Stromal cell of bone marrow (primary cell): ENCODE results near the gene GJC1.
A peak's percentile ranks its signal among the peaks of the same experiment; 100 is the strongest.

Experiments
- DNase-seq: peaks from one replicate; pipeline ENCODE4 v3.0.0-alpha.2; 2012; ENCODE audit warnings: low read depth

The GJC1 gene

GRCh38 chr17:44829523-44830358 lies at the start of gene GJC1:
Gene GJC1 (minus strand): TSS chr17:44830287. CDS start chr17:44805817, 24,470 bp downstream.
- no peak for DNase-seq

GRCh38 chr17:44879376-44879775 lies 49.3 kb upstream of the GJC1 start:
- no peak for DNase-seq

DNA sequence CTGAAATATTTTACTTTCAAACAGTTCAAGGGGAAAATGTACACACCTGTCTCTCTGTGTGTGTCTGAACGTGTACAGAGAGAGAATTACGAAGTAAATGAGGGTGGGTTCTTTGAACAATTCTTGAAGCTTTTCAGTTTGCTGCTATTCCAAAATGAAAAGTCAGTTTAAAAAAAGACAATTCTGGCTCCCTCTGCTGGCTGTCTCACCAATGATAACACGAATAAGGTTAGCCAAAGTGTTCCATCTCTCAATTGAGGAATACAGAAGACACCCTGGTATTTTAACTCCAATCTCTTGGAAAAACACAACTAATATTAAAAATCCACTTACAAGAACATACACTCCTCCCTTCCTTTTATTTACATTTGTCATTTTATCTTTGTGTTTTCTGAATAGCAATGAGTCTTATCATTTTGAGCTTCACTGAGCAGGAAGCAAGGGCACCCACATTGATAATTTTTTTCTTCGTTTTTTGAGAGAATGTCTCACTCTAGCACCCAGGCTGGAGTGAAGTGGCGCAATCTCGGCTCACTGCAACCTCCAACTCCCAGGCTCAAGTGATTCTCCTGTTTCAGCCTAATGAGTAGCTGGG lies 48.6 kb upstream of the GJC1 start:
- DNase-seq: peak; percentile 19

GRCh38 chr17:44877121-44877520 lies 47.0 kb upstream of the GJC1 start:
- no peak for DNase-seq

DNA sequence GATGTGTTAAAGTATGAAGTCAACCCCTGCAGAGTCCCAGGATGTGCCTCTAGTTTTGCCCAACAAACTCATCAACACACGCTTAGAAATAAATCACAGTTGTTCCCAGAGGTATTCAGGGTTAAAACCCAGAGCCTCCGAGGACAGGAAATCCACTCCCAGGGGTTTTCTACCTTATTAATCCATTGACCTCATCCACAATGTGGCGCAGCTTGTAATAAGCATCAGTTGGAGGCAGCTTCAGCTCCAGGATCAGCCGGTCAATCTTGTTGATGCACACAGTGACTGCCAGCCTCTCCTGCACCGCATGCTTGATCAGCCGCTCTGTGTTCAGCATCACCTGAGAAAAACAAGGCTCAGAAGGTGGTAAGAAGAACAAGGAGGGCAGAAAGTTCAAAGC lies 45.7 kb upstream of the GJC1 start:
- DNase-seq: no peak

DNA sequence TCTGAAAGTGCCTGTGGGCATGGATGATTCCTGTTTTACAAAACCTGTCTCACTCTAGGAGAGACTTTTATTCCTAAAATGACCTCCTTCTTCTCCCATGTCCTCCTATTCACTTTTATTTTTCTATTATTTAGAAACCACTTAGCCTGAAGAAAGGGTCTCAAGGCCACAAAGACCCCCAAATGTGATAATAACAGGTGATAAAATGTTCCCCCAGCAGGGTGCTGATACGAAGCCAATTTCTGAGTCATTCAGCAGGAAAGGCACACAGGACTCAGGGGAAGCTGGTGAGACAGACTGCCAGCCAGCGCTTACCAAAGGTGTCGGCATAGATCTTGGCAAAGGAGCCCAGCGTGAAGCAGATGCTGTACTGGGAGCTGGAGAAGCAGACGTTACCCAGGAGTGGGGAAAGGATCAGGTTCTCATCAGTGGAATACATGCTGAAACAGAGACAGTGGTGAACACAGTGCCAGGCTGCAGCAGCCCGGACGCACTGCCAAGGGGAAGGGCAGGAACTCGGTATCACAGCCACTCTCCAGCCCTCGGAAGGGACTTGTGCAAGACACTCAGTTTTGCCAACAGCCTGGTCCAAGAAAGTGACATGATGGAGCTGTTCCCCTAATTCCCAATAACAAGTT lies 42.2 kb upstream of the GJC1 start:
- no peak for DNase-seq

- no peak for DNase-seq
Measured at GRCh38 chr17:44871556-44871955, 41.5 kb upstream of the GJC1 start.

- DNase-seq: no peak
Measured at GRCh38 chr17:44867841-44868240, 37.8 kb upstream of the GJC1 start.

GRCh38 chr17:44865931-44866330 lies 35.8 kb upstream of the GJC1 start:
- no peak for DNase-seq

DNA sequence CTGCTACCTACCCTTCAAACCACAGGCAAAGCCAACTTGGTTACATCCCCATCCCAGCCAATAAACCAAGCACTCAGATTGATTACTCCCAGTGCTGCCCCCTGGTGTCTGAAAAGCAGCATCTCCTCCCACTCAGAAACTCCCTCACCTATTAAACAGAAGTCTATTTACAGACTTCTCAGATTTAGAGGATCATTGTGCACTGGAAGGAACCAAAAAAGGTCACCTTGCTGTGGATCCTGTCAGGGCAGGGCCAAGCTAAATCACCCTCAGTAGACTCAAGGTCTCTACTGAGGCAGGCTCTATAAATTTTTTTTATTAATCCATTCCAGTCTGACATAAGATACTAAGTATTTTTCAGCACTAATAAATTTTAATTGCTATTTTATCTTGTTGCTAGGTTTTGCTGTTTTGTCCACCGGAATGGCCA lies 35.2 kb upstream of the GJC1 start:
- DNase-seq: peak; percentile 50

- no peak for DNase-seq
Measured at GRCh38 chr17:44864831-44865230, 34.7 kb upstream of the GJC1 start.

GRCh38 chr17:44863061-44863918 lies 33.2 kb upstream of the GJC1 start:
- DNase-seq: no peak

DNA sequence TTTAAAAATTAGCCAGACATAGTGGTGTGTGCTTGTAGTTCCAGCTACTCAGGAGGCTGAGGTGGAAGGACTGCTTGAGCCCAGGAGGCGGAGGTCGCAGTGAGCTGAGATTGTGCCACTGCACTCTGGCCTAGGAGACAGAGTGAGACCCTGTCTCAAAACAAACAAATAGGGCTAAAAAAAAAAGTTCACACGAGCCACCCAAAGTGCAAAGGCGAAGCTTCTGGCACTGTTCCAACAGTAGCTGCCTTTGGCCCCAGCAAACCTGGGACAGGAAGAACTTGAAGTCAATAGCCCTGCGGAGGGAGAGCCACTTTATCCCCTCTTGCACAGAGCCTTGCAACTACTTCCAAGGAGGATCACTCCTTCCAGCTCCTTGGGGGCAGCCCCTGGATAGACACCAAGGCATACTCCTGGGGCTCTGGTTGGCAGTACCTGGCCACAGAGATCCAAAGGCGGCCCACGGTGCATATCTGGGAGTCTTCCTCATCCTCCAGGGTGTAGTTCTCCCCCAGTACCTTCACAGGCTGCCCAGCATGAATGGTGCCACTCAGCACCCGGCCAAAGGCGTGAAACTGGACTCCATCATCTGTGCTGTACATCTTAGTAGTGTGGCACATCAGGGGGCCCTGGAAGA lies 32.3 kb upstream of the GJC1 start:
- DNase-seq: no peak

DNA sequence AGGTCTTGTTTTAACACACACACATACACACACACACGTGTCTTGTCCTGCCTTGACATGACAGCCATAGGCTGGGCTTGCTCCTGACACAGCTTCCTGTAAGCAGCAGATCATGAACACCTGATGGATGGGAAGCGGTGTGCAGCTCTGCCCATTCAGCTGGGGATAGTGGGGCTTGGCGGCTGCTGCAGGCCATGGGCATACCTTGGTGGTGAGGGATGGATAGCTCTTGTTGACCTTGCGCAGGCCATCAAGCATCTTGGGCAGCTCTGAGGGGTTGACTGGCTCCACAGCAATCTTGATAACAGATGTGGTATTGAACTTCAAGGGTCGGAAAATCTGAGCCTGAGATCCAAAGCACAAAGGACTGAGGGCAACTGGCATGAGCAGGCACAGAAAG lies 29.6 kb upstream of the GJC1 start:
- DNase-seq: no peak

DNA sequence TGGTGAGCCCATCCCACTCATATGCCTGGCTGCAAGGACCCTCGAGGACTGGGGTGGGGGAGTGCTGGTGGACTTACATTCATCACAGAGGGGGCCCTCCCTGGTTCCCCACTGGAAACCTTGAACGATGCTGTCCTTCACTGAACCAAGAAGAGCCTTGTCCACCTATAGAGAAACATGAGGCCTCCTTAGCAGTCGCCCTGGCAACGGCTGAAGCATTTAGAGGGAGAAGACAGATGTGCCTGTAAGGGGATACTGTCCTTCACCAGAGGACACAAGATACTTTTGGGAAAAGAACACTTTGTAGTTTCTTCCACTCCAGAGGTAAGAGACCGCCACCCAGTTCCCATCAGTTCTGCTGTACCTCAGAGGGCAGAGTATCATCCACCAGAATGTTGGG lies 24.1 kb upstream of the GJC1 start:
- no peak for DNase-seq

DNA sequence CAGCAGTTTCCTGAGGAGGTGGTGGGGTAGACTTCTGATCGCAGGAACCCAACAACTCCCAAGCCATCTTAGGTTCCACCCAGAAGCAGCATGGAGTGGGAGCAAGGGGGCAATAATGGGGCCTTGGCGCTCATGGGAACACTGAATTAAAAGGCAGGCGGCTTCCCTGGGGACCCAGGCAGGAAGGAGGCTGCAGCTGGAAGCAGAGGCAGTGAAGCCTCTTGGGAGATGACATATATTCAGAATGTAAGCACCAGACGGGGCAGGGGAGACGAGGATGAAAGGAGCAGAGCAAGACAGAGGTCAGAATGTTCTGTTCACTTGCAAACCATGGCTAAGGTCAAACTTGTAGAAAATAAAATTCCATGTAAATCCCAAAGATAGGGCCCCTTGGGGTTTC lies 20.5 kb upstream of the GJC1 start:
- no peak for DNase-seq

GRCh38 chr17:44850025-44850424 lies 19.9 kb upstream of the GJC1 start:
- no peak for DNase-seq

- no peak for DNase-seq
Measured at GRCh38 chr17:44848961-44849489, 18.9 kb upstream of the GJC1 start.

DNA sequence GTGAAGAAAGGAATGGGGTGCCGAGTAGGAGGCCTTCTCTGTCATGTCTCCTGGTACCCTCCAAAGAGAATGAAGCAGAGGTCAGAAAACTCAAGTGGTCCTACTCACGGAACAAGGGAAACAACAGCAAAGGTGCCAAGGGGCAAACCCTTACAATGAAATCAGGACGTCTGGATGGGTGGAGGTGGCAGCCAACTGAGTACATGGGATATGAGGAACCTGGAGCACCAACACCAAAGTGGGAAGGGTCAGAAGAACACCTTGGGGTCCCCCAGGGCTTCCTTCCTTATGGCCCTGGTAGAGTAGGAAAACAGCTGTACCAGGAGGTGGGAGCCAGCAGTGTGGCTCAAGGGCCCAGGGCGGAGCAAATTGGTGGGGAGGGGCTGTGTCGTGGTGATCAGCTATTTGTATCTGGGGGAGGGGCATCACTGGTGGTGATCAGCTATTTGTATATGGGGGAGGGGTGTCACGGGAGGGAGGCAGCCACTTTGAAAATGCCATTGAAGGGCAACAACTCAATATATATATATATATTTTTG lies 18.2 kb upstream of the GJC1 start:
- no peak for DNase-seq

GRCh38 chr17:44847586-44847985 lies 17.5 kb upstream of the GJC1 start, which contains the start of gene HIGD1B:
Gene HIGD1B (plus strand): TSS chr17:44847883. CDS start chr17:44848153, 270 bp downstream.
- DNase-seq: no peak

DNA sequence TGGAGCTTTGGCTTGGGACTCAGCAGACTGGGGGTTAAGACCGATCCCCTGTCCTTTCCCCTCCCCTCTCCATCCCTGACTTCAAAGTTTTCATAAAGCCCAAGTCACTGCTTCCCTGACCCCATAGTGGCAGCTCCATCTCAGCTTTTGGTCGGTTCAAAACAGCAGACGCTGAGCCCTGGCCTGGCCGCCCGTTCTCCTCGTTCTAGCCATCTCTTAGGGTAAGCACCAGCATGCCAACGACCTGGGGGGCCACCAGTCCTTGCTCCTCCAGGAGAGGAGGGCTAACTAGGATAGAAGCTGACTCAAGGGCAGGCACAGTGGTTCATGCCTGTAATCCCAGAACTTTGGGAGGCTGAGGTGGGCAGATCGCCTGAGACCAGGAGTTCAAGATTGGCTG lies 16.1 kb upstream of the GJC1 start:
- no peak for DNase-seq
